Thymus (tissue), 11 donors: ENCODE measurements around the gene PRUNE2. TPM values are rescaled to one million over a fixed set of nuclear protein-coding genes. Genes with fewer than 3 reads are reported as not detected.
"Not testable (repeated sequence)": the region's sequence is repeated elsewhere in the genome, so short reads cannot be mapped to it uniquely, and the experiment has no call there.

ENCODE experiments used
- DNase-seq, 9 donors: peaks; one replicate each; pipeline ENCODE4 v3.0.0-alpha.2; 2013; ENCODE audit warnings: low spot score in 9 of 9, low read depth in 6 of 9, missing footprints in 1 of 9
- H3K27ac ChIP-seq, 2 donors: one replicate each; pipeline ENCODE4 v1.5.1; 2013; ENCODE audit warnings: control low read depth in 1 of 2, low read depth in 1 of 2, low read length in 1 of 2, mild to moderate bottlenecking in 1 of 2, moderate library complexity in 1 of 2
- H3K27me3 ChIP-seq, 2 donors: one replicate each; pipeline ENCODE4 v1.5.1; 2013; ENCODE audit warnings: low read length in 1 of 2; ENCODE audit not compliant: control insufficient read depth in 2 of 2, insufficient read depth in 1 of 2
- H3K36me3 ChIP-seq, 2 donors: one replicate each; pipeline ENCODE4 v1.5.1; 2013; ENCODE audit warnings: low read length in 1 of 2, mild to moderate bottlenecking in 1 of 2, moderate library complexity in 1 of 2; ENCODE audit not compliant: control insufficient read depth in 2 of 2, insufficient read depth in 2 of 2
- H3K4me1 ChIP-seq, 2 donors: one replicate each; pipeline ENCODE4 v1.5.1; 2013; ENCODE audit warnings: low read length in 2 of 2; ENCODE audit not compliant: control insufficient read depth in 2 of 2, insufficient read depth in 2 of 2
- H3K4me3 ChIP-seq, 2 donors: one replicate each; pipeline ENCODE4 v1.5.1; 2013; ENCODE audit warnings: low read length in 2 of 2, control low read depth in 1 of 2, mild to moderate bottlenecking in 1 of 2
- H3K9me3 ChIP-seq, 2 donors: one replicate each; pipeline ENCODE4 v1.5.1; 2013; ENCODE audit warnings: low read length in 1 of 2, mild to moderate bottlenecking in 1 of 2; ENCODE audit not compliant: control insufficient read depth in 2 of 2, insufficient read depth in 1 of 2
- WGBS: extraction: QIAGEN DNeasy Blood & Tissue Kit; methylation state at CpG from one replicate; pipeline ENCODE4 v1.1.7; 2013; 5-methylcytosine and 5-hydroxymethylcytosine counted together
- polyA plus RNA-seq: library from polyadenylated mRNA; stranded (reverse); fragments of 200-250 nt; gene quantifications from one replicate; pipeline ENCODE4 v1.2.3, GENCODE V29; 2013
- total RNA-seq: library from RNA; stranded (reverse); fragments of 120-200 nt; gene quantifications from one replicate; pipeline ENCODE4 v1.2.4, GENCODE V29; 2013
- donor health status: healthy.

Gene PRUNE2
- total and polyA plus RNA-seq, 2 donors: 2.0 to 3.4 TPM

DNA sequence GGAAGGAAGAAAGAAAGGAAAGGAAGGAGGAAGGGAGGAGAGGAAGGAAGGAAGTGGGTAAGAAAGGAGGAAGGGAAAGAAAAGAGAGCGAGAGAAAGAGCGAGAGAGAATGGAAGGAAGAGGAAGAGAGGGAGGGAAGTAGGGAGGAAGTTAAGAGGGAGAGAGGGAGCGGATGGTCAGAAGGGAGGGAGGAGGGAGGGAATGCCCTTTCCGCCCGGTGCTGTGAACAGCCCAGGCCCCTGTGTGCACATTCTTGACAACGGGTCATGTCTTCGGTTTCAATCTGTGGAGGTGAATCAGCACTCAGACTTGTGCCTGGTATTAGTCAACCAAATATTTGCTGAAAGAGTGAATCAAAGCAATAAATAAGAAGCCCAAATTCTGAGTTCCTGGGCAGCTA lies 39.2 kb downstream of the PRUNE2 start:
- Histone ChIP-seq H3K27ac (no peak overlapping the region), H3K4me1 (peaks cover 4 to 9% of the 10 kb centered on the region in 2 donors), H3K27me3 (no peaks in the 10 kb centered on the region), H3K36me3 (no peaks in the 10 kb centered on the region), H3K9me3 (no peaks in the 10 kb centered on the region), H3K4me3 (no peak overlapping the region)
- 52% methylated on average over 7 of the region's 7 CpGs for WGBS
- DNase-seq: no peak

DNA sequence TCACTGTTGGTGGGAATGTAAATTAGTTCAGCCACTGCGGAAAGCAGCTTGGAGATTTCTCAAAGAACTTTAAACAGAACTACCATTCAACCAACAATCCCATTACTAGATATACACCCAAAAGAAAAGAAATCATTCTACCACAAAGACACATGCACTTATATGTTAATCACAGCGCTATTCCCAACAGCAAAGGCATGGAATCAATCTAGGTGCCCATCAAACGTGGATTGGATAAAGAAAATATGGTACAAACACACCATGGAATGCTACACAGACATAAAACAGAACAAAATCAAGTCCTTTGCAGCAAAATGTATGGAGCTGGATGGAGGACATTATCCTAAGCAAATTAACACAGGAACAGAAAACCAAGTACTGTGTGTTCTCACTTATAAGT lies 42.1 kb downstream of the PRUNE2 start:
- no peak for DNase-seq
- no peak overlapping the region for H3K4me3 ChIP-seq
- H3K27ac ChIP-seq: no peak overlapping the region
- no peaks in the 10 kb centered on the region for H3K27me3 ChIP-seq
- 82% methylated on average over 3 of the region's 3 CpGs for WGBS
- H3K36me3 ChIP-seq: no peaks in the 10 kb centered on the region
- H3K4me1 ChIP-seq: peaks cover 4 to 9% of the 10 kb centered on the region in 2 donors
- H3K9me3 ChIP-seq: no peaks in the 10 kb centered on the region

DNA sequence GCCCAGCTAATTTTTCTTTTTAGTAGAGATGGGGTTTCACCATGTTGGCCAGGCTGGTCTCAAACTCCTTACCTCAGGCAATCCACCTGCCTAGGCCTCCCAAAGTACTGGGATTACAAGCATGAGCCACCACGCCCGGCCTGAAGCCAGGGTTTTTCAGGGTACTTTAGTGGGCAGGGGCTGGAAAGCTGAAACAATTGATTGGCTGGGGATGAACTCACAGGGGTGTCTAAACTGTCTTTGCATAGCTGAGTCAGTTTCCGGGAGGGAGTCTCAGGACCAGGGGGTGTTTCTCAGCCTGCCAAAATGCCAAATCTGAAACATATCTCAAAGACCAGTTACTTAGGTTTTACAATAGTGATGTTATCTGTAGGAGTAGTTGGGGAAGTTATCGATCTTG lies 46.1 kb downstream of the PRUNE2 start:
- 93% methylated on average over 4 of the region's 4 CpGs for WGBS
- Histone ChIP-seq H3K9me3 (no peaks in the 10 kb centered on the region), H3K27ac (no peak overlapping the region), H3K4me1 (no peaks in the 10 kb centered on the region), H3K27me3 (no peaks in the 10 kb centered on the region), H3K36me3 (no peaks in the 10 kb centered on the region), H3K4me3 (no peak overlapping the region)
- no peak for DNase-seq

DNA sequence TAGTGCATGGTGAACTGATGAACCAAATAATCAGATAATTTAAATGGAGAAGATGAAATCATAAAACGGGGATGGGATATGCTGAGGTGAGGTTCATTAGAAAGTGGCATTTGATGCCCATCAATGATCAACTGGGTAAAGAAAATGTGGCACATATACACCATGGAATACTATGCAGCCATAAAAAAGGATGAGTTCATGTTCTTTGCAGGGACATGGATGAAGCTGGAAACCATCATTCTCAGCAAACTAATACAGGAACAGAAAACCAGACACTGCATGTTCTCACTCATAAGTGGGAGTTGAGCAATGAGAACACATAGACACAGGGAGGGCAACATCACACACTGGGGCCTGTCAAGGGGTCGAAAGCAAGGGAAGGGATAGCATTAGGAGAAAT lies 47.7 kb downstream of the PRUNE2 start:
- not testable (repeated sequence) for DNase-seq, H3K36me3 ChIP-seq, H3K27me3 ChIP-seq, H3K27ac ChIP-seq, H3K4me1 ChIP-seq, H3K4me3 ChIP-seq, H3K9me3 ChIP-seq
- WGBS: 94% methylated on average over 2 of the region's 2 CpGs

DNA sequence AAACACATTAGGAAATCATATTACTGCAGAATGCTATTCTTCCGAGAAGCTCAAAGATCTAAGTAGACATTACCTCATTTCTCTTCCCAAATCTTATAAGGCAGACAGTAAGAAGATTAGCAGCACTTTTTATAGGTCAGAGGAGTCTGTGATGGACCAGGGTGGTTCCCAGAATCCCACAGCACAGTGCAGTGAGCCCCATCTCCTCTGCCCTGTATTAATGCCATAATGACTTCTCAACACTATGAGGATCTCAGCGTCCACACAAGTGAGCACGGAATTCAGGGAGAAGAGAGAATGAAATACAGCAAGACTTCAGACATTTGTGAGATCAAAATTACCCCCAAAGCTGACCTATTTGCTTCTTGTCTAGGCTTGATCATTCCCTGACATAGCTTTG lies 49.9 kb downstream of the PRUNE2 start:
- Histone ChIP-seq H3K4me1 (no peaks in the 10 kb centered on the region), H3K27ac (no peak overlapping the region), H3K4me3 (no peak overlapping the region), H3K36me3 (no peaks in the 10 kb centered on the region), H3K9me3 (no peaks in the 10 kb centered on the region), H3K27me3 (no peaks in the 10 kb centered on the region)
- WGBS: 97% methylated on average over 3 of the region's 3 CpGs
- no peak for DNase-seq

DNA sequence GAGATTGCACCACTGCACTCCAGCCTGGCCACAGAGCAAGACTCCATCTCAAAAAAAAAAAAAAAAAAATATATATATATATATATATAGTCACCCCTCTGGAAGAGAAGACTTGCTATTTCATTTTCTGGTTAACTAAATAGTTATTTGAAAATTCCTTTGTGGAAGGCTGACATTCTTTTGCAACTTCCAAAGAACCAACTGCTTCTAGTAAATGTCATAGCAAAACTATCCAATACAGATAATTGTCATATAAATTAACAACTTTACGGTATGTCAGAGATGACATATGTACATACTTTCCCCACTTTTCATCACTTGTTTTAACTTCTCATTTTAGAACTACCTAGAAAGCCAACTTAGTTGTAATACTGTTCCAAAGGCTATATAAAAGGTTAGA lies 50.9 kb downstream of the PRUNE2 start:
- 95% methylated on average over 1 of the region's 1 CpG for WGBS
- no peak overlapping the region for H3K27ac ChIP-seq
- no peak overlapping the region for H3K4me3 ChIP-seq
- no peaks in the 10 kb centered on the region for H3K36me3 ChIP-seq
- H3K27me3 ChIP-seq: no peaks in the 10 kb centered on the region
- H3K9me3 ChIP-seq: no peaks in the 10 kb centered on the region
- no peaks in the 10 kb centered on the region for H3K4me1 ChIP-seq
- no peak for DNase-seq

GRCh38 chr9:76852026-76852425 lies 53.9 kb downstream of the PRUNE2 start:
- WGBS: 98% methylated on average over 2 of the region's 2 CpGs
- H3K9me3 ChIP-seq: no peaks in the 10 kb centered on the region
- no peak for DNase-seq
- H3K27me3 ChIP-seq: no peaks in the 10 kb centered on the region
- no peak overlapping the region for H3K4me3 ChIP-seq
- no peaks in the 10 kb centered on the region for H3K4me1 ChIP-seq
- no peak overlapping the region for H3K27ac ChIP-seq
- no peaks in the 10 kb centered on the region for H3K36me3 ChIP-seq

- H3K36me3 ChIP-seq: no peaks in the 10 kb centered on the region
- no peaks in the 10 kb centered on the region for H3K4me1 ChIP-seq
- WGBS: 96% methylated on average over 9 of the region's 9 CpGs
- DNase-seq: no peak
- H3K27ac ChIP-seq: no peak overlapping the region
- no peaks in the 10 kb centered on the region for H3K9me3 ChIP-seq
- H3K27me3 ChIP-seq: no peaks in the 10 kb centered on the region
- H3K4me3 ChIP-seq: no peak overlapping the region
Measured at GRCh38 chr9:76846297-76846696, 59.6 kb downstream of the PRUNE2 start.

- no peak overlapping the region for H3K27ac ChIP-seq
- 93% methylated on average over 4 of the region's 4 CpGs for WGBS
Measured at GRCh38 chr9:76845254-76845653, 60.7 kb downstream of the PRUNE2 start.

More at GRCh38 chr9:76845254-76845653, 60.7 kb downstream of the PRUNE2 start:
- Histone ChIP-seq H3K4me3 (no peak overlapping the region), H3K9me3 (no peaks in the 10 kb centered on the region), H3K27me3 (no peaks in the 10 kb centered on the region), H3K4me1 (no peaks in the 10 kb centered on the region), H3K36me3 (no peaks in the 10 kb centered on the region)
- DNase-seq: no peak
